Measurements from ENCODE around the gene CNTN1. TPM values are rescaled to one million over a fixed set of nuclear protein-coding genes. Genes with fewer than 3 reads are reported as not detected.

CNTN1 gene
- total and polyA plus RNA-seq, 9 of the 15 experiments (the other 6 are each of a cell fraction or from before 2014, with no cell fraction given): 0.16 TPM; not detected in 8

DNA sequence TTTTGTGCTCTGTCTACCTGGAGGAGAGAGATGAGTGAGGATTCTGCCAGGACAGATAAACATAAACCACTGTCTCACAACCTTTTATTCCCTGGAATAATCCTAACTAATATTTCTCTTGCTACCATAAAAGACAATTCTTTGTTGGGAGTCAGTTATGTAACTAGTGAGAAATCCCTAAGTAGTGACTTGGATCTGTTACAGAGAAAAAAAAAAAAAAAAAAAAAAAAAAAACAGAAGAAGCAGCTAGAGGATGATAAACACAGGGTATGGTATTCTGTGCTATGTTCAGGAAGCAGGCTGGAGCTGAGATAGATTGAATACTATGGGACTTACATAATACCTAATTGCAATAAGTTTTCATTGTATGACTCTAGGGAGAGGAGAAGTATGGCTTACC is 178.7 kb downstream of the CNTN1 start:
- POLR2A ChIA-PET: no interaction called here
- Histone ChIP-seq H3K9ac (ENCODE audit: insufficient read depth in 1 of 2, low read depth in 2 of 2, low read length in 2 of 2) (no peak overlapping the region), H3K4me2 (ENCODE audit: insufficient read depth, low read length) (no peak overlapping the region), H3K4me3 (no peak overlapping the region), H2AFZ (ENCODE audit: low read depth, low read length) (no peak overlapping the region), H3K9me1 (ENCODE audit: control insufficient read depth, insufficient read depth, low read length) (no peaks in the 10 kb centered on the region), H3K79me2 (ENCODE audit: control insufficient read depth, insufficient read depth, low read length) (no peaks in the 10 kb centered on the region), H3K9me3 (replicated peaks; ENCODE audit: control insufficient read depth, insufficient read depth, low read depth, low read length) (no peaks in the 10 kb centered on the region; the same call in 1 of the 2 replicates), H4K20me1 (replicated peaks; ENCODE audit: control insufficient read depth, insufficient read depth, low read length) (no peaks in the 10 kb centered on the region), H3K36me3 (ENCODE audit: control insufficient read depth, insufficient read depth, low read length) (no peaks in the 10 kb centered on the region), H3K27ac (ENCODE audit: extremely low read depth, low read depth, low read length) (no peak overlapping the region), H3K4me1 (replicated peaks in 1 of 2; ENCODE audit: control insufficient read depth in 2 of 2, insufficient read depth in 2 of 2, low read length in 2 of 2) (no peaks in the 10 kb centered on the region), H3K27me3 (ENCODE audit: control insufficient read depth in 2 of 2, insufficient read depth in 2 of 2, low read length in 2 of 2) (no peaks in the 10 kb centered on the region)
- no TSS peak for BruUV-seq (replicated peaks)
- intact Hi-C loops (cut with micrococcal nuclease): no loop called here
- in situ Hi-C loops (cut with MboI): no loop called here
- CTCF ChIA-PET (ENCODE audit: low intra/inter-chr PET ratio): no interaction called here
- ATAC-seq (no peak), DNase-seq (ENCODE audit: extremely low read depth in 1 of 4, low spot score in 3 of 4) (no peak), FAIRE-seq (no peak)
- TF ChIP-seq IFI16 (CRISPR knock-in tag; IDR thresholded peaks at IDR 0.05): no peak
- TF ChIP-seq, protein P1, sequence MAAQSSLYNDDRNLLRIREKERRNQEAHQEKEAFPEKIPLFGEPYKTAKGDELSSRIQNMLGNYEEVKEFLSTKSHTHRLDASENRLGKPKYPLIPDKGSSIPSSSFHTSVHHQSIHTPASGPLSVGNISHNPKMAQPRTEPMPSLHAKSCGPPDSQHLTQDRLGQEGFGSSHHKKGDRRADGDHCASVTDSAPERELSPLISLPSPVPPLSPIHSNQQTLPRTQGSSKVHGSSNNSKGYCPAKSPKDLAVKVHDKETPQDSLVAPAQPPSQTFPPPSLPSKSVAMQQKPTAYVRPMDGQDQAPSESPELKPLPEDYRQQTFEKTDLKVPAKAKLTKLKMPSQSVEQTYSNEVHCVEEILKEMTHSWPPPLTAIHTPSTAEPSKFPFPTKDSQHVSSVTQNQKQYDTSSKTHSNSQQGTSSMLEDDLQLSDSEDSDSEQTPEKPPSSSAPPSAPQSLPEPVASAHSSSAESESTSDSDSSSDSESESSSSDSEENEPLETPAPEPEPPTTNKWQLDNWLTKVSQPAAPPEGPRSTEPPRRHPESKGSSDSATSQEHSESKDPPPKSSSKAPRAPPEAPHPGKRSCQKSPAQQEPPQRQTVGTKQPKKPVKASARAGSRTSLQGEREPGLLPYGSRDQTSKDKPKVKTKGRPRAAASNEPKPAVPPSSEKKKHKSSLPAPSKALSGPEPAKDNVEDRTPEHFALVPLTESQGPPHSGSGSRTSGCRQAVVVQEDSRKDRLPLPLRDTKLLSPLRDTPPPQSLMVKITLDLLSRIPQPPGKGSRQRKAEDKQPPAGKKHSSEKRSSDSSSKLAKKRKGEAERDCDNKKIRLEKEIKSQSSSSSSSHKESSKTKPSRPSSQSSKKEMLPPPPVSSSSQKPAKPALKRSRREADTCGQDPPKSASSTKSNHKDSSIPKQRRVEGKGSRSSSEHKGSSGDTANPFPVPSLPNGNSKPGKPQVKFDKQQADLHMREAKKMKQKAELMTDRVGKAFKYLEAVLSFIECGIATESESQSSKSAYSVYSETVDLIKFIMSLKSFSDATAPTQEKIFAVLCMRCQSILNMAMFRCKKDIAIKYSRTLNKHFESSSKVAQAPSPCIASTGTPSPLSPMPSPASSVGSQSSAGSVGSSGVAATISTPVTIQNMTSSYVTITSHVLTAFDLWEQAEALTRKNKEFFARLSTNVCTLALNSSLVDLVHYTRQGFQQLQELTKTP (IDR thresholded peaks at IDR 0.05; ENCODE audit: low read depth in 1 of 2, partially characterized antibody in 2 of 2): no peak
- TF ChIP-seq STAT5B (CRISPR knock-in tag; IDR thresholded peaks at IDR 0.05): no peak
- TF ChIP-seq SMAD4 (CRISPR knock-in tag; conservative IDR thresholded peaks at IDR 0.05): no peak
- no peak for TF ChIP-seq ZNF232 (CRISPR knock-in tag; IDR thresholded peaks at IDR 0.05)
